ENCODE results near the gene NSRP1.
"Not testable (repeated sequence)": the region's sequence is repeated elsewhere in the genome, so short reads cannot be mapped to it uniquely, and the experiment has no call there.

NSRP1 gene

DNA sequence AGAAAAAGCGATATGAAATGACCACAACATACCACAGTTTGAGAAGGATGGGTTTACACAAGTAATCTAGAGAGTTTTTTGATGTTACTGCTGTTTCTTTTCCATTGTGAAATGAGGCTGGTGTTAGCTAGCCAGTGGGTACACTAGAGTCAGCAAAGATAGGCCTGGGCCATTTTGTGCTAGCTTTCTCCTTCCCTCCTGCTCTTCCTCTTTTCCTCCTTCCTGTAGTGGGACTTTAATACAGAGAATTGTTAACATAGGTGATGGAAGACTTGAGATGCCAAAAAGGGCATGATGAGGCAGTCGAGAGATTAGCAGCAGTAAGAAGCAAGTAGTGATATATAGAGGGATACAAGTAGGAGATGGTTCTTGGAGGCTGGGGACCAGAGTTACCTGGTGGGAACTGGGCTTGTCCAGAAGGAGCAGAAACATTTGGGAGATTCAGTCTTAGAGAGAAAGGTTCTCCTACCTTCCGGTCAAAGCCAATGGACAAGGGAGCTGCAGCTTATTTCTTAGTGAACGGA, 7.7 kb downstream of the NSRP1 start:
- DNase-seq (ENCODE audit: low spot score), result no peak

DNA sequence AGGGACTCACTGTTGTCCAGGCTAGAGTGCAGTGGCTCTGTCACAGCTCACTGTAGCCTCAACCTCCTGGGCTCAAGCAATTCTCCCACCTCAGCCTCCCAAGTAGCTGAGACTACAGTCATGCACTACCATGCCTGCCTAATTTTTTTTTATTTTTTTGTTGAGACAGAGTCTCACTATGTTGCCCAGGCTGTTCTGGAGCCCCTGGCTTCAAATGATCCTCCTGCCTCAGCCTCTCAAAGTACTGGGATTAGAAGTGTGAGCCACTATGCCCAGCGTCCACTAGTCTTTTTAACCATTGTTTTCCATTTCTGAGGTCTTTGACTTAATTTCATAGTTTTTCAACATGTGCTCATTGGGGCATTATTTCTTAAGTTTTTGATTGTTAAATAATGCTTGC, 13.5 kb downstream of the NSRP1 start:
- no peak for DNase-seq (ENCODE audit: low spot score)

DNA sequence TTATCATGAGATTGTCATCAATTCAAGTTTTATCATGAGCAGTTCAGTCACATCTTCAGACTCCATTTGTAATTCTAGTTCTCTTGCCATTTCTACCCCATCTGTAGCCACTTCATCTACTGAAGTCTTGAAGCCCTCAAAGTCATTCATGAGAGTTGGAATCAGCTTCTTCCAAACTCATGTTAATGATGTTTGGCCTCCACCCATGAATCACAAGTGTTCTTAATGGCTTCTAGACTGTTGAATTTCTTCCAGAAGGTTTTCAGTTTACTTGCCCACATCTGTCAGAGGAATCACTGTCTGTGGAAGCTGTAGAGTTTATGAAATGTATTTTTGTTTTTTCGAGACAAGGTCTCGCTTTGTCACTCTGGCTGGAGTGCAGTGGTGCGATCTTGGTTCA, 16.0 kb downstream of the NSRP1 start:
- no peak for DNase-seq (ENCODE audit: low spot score)

DNA sequence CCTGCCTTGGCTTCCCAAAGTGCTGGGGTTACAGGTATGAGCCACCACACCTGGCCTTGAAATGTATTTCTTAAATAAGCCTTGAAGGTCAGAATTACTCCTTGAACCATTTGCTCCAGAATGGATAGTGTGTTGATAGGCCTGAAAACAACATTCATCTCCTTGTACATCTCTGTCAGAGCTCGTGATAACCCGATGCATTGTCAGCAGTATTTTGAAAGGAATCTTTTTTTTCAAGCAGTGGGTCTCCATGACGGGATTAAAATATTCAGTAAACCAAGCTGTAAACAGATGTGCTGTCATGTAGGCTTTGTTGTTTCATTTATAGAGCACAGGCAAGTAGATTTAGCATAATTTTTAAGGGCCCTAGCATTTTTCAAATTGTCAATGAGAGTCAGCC, 16.6 kb downstream of the NSRP1 start:
- DNase-seq (ENCODE audit: low spot score), result no peak

DNA sequence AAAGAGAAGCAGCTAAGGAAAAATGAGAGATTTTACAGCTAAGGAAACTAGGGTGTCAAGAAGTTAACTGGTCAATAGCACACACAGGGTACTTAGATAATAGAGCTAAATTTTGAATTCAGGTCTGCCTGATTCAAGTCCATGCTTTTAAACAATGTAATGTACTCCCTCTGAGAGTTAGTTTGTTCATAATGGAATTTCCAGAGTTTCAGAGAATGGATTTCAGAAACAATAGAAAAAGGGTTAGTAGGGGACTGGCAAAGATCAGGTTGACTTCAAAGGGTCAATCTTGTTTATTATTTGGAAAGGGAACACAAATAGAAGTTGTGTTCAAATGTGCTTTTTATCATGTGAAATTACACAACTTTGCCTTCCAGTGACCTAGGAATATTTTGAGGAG, 17.9 kb downstream of the NSRP1 start:
- no peak for DNase-seq (ENCODE audit: low spot score)

DNA sequence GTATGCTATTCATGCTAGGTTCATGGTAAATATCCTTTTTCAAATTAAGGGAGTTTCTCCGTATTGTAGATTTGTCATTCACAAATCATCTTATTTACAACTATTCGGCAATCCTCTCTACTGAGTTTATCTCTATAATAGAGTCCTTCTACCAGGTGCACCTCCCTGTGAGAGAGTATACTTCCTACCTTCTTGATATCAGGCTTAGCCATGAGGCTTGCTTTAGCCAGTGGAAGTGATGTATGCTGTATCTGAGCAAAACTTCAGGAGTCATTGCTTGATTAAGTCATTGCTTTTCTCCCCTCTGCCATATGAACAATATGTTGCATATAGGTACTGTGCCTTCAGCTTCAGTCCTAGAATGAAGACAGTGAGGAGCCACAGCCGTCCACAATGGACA, 20.5 kb downstream of the NSRP1 start:
- DNase-seq (ENCODE audit: low spot score), result no peak

DNA sequence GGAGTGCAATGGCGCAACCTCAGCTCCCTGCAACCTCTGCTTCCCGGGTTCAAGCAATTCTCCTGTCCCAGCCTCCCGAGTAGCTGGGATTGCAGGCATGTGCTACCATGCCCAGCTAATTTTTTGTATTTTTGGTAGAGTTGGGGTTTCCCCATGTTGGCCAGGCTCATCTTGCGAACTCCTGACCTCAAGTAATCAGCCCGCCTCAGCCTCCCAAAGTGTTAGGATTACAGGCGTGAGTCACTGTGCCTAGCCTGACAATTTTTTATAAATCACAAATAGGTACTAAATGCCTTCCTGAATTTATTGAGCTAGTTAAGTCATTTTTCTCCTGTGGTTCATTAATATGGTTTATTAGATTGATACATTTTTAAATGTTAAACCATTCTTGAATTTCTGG, 31.2 kb downstream of the NSRP1 start:
- DNase-seq (ENCODE audit: low spot score), result not testable (repeated sequence)

DNA sequence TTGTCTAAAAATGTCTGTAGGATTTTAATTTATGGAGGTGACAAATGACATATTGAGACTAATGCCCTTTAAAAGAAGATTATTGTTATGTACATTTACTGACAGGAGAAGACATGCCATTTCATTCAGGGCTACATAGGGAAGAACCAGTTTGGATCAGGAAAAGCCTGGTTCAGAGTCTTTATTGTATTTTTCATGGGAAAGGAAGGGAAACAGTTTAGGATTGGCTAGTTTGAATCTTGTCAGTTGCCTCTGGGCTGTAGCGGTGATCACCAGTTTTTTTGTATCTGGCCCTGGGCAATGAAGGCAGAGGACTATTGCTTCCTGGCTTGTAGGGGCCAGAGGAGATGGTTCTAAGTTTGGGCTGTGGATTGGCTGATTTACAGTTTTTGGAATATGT, 31.8 kb downstream of the NSRP1 start:
- DNase-seq (ENCODE audit: low spot score), result no peak

DNA sequence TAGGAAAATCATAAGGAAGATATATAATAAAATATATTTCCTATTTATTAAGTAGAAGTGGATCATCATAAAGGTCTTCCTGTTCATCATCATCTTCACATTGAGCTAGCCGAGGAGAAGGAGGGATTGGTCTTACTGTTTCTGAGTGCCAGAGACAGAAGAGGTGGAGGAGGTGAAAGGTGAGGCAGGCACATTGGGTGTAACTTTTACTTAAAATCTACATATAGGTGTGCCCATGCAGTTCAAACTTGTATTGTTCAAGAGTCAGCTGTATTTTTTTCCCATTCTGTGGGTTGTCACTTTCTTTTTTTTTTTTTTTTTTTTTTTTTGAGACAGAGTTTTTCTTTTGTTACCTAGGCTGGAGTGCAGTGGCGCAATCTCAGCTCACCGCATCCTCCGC, 34.9 kb downstream of the NSRP1 start:
- no peak for DNase-seq (ENCODE audit: low spot score)

DNA sequence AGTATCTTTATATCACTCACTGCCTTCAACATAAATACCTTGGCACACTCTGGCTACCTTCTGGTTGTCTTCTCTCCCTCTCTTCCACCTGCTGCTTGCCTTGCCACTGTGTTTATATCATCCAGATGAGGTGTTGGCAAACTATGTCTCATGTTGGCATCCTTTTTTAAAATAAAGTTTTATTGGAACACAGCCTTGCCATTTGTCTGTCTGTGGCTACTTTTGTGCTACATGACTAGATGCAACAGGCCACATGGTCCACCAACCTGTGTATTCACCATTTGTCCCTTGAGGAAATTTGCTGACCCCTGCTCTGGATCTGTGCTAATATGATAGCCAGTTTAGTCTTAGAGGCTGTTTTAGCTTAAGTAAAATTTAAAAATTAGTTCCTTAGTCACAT, 36.8 kb downstream of the NSRP1 start:
- no peak for DNase-seq (ENCODE audit: low spot score)

DNA sequence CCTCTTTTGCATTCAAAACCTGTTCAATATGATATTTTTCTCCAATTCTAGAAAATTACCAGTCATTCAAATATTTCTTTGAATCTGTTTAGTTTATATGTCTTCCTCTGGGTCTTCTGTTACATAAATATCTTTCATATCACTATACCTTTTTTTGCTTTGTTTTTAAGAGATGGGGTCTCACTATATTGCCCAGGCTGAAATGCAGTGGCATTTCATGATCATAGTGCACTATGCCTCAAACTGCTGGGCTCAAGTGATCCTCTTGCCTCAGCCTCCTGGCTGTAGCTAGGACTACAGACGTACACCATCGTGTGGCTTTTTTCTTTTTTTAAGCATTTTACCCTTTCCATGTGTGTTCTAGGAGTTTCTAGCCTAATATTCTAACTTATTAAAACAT, 38.8 kb downstream of the NSRP1 start:
- DNase-seq (ENCODE audit: low spot score), result no peak

DNA sequence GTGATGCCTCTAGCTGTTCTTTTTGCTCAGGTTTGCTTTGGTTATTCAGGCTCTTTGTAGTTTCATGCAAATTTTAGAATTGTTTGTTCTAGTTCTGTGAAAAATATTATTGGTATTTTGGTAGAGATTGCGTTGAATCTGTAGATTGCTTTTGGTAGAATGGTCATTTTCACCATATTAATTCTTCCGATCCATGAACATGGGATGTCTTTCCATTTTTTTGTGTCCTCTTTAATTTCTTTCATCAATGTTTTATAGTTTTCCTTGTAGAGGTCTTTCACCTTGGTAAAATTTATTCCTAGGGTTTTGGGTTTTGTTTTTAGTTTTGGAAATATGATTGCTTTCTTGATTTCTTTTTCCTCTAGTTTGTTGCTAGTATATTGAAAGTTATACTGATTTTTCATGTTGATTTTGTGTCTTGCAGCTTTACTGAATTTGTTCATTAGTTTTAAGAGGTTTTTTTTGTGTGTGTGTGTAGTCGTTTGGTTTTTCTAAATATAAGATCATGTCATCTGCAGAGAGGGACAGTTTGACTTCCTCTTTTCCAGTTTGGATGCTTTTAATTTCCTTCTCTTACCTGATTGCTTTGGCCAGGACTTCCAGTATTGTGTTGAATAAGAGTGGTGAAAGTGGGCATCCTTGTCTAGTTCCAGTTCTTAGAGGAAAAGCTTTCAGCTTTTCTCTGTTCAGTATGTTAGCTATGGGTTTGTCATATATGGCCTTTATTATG, 42.4 kb downstream of the NSRP1 start:
- no peak for DNase-seq (ENCODE audit: low spot score)

DNA sequence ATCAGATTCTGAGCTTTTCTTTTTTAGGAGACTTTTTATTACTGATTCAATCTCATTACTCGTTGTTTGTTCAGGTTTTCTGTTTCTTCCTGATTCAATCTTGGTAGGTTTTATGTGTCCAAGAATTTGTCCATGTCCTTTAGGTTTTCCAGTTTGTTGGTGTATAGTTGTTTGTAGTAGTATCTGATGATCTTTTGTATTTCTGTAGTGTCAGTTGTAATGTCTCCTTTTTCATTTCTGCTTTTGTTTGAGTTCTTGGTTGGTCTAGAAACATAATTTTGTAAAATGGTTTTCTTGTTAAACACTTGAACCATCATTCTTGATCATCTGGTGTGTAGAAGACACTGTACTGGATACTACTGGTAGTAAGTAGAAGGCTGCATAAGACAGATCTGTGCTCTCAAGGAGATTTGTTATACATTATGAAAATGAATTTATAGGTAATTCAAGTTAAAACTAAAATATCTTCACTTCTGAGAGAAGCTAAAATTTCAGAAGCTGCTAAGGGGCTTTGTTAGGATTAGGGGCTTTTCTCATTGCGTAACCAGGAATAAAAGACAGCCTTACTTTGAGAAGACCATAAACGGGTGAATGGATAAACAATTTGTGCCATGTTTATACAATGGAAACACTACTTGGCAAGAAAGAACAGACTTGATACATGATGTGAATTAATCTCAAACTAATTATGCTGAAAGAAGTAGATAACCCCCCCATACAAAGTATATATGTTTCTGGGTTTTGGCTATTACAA, 44.0 kb downstream of the NSRP1 start:
- no peak for DNase-seq (ENCODE audit: low spot score)

DNA sequence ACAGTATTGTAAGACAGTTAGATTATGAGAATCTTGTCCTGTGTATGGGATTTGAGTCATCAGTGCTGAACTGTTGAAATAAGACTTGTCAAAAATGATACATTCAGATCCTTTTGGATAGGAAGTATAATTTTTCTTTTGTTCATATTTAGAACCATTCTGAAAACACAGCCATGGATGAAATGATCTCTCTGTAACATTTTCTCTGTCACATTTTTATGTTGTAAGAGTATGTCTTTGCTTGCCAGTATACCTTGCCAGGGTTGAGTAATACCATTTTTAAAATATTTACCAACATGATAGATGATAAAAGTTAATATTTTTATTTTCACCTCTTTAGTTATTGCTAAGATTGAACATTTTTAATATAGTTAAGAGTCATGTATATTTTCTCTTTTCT, 45.0 kb downstream of the NSRP1 start:
- DNase-seq (ENCODE audit: low spot score), result no peak

DNA sequence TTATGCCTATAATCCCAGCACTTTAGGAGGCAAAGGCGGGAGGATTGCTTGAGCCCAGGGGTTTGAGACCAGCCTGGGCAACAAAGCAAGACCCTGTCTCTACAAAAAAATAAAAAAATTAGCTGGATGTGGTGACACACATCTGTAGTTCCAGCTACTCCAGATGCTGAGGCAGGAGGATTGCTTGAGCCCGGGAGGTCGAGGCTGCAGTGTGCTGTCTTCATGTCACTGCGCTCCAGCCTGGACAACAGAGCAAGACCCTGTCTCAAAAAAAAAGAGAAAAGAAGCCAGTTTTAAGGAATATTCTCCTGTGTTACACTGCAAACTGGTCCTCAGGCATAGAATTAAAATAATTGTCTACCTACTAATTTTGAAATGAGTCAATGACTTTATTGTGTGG, 47.9 kb downstream of the NSRP1 start:
- DNase-seq (ENCODE audit: low spot score), result no peak

DNA sequence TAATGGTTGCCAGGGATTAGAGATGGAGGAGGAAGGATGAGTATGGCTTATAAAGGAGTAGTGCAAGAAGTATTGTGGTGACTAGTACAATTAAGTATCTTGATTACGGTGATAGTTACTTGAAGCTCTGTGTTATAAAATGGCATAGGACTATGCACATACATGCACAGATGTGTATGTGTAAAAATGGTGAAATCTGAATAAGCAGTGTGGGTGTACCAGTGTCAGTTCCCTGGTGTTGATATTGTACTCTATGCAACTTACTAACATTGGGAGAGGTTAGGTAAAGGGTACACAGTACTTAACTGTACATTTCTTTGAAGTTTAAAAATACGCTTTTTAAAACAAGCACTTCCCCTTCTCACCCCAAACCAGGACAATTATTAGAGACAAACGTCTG, 48.5 kb downstream of the NSRP1 start:
- DNase-seq (ENCODE audit: low spot score), result no peak

DNA sequence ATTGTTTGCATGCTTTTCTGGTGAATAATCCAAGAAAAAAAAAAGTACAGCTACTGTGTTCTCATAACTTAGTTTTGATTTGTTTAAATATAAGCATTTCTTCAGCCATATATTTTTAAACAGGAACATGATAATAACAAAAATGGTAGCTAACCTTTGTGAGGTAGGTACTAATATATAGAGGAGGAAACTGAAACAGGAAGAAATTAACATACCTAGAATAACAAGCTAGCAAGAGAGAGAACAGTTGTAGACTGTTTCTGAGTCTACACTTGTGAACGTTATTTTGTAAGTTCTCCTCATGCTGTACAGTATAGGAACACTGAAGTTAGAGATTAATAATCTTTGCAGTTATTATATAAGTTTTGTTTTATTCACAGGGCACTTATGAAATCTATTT, 49.3 kb downstream of the NSRP1 start:
- DNase-seq (ENCODE audit: low spot score), result no peak

DNA sequence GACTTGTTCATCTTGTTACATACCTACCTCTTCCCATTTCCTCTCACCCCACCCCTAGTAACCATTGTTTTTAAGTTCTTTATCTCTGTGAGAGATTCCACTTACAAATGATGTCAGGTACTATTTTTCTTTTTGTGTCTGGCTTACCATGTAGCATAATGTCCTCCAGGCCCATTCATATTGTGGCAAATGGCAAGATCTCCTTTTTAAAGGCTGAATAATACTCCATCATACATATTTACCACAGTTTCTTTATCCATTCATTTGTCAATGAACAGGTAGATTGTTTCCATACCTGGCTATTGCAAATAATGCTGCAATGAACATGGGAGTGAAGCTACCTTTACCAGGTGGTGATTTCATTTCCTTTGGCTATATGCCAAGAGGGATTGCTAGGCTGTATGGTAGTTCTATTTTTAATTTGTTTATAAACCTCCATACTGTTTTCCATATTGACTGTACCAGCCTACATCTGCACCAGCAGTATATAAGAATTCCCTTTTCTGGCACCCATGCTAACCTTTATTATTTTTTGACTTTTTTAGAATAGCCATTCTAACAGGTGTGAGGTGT, 53.9 kb downstream of the NSRP1 start:
- DNase-seq (ENCODE audit: low spot score), result no peak

DNA sequence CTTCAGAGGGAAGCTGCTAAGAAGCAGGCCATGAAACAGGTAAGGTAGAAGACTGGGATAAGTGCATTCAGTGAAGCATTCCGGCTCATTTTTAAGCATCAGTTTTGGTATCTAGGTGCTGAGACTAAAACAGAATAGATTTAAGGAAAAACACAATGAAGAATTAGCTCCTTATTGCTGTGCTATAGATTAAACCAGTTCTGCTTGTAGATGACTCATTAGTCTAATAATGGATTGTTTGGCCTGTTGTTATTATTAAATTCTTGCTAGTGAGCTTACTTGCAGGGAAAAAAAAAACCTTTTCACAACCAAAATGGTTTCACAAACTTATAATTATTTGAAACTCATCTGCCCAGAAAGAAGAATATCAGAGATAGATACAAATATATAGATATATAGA, 55.9 kb downstream of the NSRP1 start:
- no peak for DNase-seq (ENCODE audit: low spot score)

DNA sequence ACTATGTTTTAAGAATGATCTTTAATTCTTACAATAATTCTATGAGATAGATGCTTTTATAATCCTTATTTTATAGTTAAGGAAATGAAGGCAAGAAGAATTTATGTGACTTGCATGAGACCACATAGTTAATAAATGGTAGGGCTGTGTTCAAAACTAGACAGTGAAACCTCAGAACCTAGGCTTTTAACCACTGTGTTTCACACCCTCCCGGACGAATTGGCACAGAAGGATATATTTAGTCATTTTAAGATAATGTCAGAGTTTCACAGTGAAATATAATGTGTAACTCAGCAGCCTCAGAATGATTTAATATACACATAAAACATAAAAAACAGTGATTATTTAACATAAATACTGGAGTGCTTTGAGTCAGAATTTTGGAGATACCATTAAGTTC, 57.0 kb downstream of the NSRP1 start:
- DNase-seq (ENCODE audit: low spot score), result no peak

DNA sequence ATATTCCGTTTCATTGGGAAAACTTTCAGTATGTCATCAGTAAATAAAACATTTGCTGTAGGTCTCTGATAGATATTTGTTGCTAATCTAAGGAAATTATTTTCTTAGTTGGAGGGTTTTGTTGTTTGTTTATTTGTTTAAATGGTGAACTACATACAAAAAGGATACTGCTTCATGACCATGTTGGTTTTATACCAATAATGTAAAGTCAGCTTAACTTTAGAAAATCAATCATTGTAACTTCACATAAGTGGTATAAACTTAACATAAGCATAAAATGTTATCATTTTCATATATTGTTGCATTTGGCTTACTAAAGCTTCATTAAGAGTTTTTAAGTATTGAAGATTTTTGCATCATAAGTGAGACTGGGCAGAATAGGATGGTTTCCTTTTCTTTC, 57.9 kb downstream of the NSRP1 start:
- DNase-seq (ENCODE audit: low spot score), result no peak

DNA sequence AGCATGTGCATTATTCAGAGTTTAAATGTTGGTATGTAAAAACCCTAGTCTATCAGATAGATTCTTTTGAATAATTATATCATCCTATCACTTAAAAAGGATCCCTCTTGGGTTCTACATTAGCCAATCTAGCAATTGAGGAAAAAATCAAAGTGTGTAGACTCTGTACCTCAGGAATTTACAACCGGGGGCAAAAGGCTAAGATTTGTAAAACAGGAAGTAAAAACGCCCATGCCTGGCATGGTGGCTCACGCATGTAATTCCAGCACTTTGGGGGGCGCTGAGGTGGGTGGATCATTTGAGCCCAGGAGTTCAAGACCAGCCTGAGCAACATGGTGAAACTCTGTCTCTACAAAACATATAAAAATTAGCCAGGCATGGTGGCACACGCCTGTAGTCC, 60.2 kb downstream of the NSRP1 start:
- no peak for DNase-seq (ENCODE audit: low spot score)

DNA sequence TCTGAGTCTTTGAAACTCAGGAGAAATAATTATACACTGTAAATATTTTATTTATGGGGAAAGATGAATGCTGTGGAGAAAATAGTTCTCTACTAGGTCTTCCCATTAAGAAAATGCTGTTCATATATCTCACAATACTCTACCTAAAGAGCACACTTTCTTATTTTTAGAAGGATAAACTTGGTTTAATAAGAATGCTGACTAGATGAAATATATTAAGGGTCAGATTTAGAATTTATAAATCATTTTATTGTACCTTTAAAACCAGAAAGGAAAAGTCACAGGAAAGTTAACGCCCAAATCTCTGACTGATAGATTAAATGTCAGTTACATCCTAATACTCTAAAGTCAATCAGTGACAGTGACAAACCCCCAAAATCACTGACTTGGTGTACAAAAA, 70.1 kb downstream of the NSRP1 start:
- no peak for DNase-seq (ENCODE audit: low spot score)

All from CD4-positive, alpha-beta T cell treated with Interleukin-2 at 100 ng/mL for 4 hours (primary cell).